ENCODE measurements around the gene ANKRD11.
"Not testable (repeated sequence)": the region's sequence is repeated elsewhere in the genome, so short reads cannot be mapped to it uniquely, and the experiment has no call there.

ANKRD11 gene

DNA sequence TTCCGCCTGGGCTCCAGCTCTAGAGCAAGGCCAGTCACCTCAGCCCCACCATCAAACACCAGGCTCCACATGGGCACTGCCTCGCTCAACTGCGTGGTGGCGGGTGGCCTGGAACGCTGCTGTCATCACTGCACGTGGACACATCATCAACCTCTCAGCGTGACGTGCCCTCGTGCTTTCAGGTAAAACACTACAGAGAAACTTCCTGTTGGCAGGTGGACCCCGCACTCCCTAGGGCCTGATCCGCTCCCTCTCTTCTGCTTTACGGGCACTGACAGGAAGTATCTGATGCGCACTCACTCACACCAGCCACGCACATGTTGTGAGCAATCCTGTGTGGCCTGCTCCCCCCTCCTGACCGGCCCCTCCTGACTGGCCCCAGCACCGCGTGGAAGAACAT, 87.4 kb downstream of the ANKRD11 start:
- no peak for DNase-seq (ENCODE audit: low read depth)

DNA sequence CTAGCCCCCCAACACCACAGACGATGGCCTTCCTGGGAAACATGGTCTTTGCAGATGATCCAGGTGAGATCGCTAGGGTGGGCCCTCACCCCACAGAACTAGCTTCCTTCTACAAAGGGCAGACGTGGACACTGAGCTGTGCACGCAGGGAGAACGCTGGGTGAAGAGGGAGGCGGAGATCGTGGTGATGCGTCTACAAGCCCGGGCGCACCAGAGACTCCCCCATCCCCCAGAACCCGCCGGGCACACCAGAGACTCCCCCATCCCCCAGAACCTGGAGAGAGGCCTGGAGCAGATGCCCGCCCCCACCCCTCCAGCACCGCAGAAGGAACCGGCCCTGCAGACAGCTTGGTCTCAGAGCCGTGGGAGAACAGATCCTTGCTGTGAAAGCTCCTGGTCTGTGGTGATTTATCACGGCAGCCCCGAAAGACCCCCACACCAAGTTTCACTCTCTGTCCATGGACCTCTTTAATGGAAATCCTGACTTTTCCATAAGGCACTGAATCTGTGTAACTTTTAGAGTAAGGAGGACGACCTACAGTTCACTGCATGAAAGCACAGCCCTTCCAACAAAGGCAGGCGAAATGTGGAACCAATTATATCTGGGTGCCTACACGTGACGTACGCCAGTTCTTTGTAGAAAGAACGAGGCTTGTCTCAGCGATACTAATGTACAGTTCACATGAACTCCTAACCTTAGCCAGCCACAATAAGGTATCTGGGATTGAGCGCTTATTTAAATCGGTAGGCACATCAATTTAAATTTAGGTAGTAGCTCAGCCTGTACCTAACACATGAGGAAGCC, 88.5 kb downstream of the ANKRD11 start:
- no peak for DNase-seq (ENCODE audit: low read depth)

DNA sequence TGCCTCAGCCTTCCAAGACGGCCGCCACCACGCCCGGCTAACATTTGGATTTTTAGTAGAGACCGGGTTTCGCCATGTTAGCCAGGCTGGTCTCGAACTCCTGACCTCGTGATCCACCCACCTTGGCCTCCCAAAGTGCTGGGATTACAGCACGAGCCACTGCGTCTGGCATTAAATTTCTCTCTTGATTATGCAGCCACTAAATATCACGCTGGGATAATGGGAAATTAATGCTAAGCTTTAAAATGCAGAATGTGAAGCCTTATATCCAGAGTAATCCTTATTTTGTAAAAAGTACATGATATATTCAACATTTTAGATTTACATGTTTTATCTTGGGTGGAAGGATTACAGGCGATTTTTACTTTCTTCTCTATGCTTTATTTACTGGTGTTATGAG, 89.2 kb downstream of the ANKRD11 start:
- no peak for DNase-seq (ENCODE audit: low read depth)

DNA sequence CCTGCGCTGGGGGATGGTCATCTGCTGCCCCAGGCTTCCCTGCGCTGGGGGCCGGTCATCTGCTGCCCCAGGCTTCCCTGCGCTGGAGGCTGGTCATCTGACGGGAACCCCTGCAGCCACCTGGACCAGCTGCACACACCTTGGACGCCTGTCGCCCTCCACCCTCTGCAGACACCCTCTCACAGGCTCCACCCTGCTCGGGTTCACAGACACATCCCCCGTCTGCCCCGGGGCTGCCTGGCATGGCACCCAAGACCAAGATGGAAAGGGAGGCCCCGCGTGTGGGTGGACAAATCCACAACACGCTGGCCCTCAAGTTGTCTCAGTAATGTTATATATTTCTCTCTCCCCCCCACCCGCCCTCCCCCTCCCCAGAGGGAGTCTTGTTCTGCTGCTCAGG, 89.6 kb downstream of the ANKRD11 start:
- DNase-seq (ENCODE audit: low read depth) = no peak

DNA sequence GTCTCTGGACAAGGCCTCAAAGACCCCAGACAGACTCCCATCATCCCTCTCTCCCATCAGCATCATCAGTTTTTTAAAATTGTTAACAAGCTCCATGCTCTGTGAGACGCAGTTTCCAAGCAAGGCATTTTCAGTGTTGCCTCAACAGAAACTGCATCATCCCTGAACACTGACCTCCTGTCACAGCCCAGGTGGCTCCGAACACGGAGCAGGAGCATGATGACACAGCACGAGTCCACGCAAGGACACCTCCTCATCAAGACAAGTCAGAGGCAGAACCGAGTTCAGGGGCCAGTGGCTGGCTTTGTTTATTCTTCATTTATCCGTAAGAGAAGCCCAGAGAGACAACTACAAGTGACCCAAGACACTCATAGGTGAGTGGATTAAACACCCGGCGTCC, 91.4 kb downstream of the ANKRD11 start:
- no peak for DNase-seq (ENCODE audit: low read depth)

DNA sequence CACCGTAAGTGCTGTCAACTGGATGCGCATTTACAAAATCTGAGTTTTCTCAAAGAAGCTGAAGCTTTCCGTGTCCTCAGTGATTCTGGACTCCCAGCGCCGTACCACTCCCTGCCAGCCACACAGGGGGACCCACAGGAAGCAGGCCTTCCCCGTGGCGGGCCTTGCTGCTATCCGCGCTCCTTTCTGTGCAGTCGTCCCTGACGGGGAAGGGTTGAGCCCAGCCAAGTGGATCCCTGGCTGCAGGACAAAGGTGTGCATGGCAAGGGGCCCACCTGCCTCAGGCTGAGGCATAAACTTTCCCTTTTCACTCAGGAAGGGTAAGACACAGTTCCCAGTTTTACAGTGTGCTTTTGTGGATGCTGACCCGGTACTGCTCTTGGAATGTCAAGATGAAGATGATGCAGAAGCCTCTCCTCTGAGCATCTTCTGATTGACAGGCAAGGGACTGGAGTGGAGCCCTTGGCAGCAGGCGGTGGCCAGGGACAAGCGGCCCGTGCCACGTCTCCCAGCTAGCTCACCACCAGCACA, 93.0 kb downstream of the ANKRD11 start:
- no peak for DNase-seq (ENCODE audit: low read depth)

DNA sequence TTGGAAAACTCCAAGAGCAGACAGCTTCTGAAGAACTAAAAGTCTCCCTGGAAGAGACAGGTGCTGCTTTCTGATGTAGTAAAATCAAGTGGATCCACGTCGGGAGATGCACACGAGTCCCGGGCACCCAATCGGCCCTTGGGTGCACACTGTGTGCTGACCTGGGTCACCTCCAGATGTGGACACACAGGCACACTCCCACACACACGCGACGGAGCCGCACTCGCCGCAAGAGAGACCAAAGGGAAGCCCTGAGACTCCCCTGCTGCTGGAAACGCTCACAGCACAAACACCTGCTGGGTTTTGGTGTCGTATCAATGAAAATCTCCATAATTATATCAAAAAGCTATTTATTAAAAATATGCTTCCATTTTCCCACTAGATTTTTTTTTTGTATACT, 94.2 kb downstream of the ANKRD11 start:
- no peak for DNase-seq (ENCODE audit: low read depth)

DNA sequence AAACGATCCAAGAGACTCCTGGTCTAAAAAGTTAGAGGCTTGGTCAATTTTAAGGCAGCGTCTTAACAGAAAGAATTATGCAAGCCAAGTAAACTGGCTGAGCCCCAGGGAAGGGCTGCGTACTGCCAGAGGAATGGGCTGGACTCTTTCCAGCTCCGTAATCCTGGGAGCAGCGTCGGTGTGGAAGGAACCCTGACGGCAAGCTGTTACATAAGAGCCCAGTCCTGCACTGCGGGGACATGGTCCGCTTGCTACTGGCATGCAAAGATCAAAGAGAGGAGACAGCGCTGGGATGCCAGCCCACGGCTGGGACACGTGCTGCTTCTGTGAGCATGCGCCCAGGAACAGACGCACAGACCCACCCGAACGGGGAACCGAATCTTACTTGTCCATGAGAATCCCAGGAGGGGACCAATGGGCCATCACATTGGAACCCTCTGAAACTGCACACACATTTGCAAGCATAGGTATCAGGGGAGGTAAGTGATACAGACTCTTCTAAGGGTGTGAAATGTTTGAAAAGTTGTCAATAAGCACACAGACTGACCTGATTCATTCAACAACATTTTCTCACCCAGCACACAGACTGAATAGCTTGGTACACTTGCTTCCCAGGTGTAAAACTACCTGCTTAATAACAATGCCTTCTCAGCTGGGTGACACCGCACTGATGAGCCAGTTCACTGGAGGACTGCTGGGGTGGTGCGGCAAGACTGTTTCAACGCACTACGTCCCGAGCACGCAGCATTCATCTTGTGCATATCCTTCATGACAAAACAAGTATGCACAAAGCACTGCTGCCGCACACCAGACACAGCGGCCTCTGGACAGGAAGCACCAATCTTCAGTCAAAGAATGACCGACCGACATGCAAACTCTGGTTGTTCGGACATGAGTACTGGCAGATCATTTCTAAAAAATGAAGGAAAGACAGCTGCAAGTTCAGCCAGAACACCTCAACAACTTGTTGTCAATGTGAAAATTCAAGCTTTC, 94.9 kb downstream of the ANKRD11 start:
- DNase-seq (ENCODE audit: low read depth) = no peak

DNA sequence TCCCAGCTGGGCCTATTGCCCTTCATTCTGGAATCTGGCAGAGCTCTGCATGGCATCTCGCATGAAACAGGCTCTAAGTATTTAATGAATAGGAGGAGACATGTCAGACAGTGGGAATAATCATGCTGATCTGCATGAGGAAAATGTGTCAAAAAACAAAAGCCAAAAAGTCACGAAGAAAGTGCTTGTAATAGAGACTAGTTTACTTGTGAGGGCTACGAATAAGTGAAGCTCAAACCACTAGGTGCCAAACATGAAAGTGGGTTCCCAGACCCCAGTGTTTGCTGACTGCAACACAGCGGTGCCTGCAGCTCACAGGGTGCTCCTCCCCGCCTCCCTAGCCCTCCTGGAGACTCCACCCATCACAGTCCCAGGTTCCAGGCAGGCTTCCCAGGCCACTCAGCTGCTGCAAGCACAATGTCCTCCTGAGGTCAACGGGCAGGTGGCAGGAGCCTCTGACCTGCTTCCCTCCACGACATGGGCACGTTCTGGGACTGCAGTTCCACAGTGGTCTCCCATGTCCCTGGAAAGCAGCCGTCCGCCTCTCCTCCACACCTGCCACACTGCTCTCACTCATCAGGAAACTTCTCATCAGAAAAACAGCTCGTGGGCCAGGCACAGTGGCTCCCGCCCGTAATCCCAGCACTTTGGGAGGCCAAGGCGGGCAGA, 96.5 kb downstream of the ANKRD11 start:
- DNase-seq (ENCODE audit: low read depth) = no peak

DNA sequence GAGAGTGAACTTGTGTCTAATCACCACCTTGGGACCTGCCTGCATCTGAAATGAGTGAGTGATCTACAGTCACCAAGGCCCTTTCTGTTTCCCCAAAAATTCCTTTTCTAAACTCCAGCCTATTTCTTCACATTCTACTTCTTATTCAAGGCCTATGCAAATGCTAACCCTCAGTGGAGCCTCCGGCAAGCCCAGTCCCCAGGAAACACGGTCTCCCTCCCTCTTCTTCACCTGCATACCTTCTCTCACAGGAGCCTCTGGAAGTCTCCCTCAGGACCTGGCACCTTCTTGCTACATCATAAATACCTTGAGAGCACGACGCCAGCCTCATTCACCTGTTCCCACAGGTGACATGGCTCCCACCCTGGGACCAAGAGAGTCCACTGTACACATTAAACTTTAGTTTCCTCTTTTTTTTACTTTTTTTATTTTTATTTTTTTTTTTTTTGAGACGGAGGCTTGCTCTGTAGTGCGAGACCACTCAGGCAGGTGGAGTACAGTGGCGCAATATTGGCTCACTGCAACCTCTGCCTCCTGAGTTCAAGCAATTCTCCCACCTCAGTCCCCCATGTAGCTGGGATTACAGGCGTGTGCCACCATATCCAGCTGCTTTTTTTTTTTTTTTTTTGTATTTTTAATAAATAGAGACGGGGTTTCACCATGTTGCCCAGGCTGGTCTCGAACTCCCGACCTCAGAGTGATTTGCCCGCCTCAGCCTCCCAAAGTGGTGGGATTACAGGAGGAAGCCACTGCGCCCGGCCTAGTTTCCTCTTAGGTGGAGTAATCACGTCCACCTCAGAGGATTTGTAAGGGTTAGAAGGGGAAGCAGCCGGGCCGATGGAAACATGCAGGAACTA, 97.3 kb downstream of the ANKRD11 start:
- no peak for DNase-seq (ENCODE audit: low read depth)

DNA sequence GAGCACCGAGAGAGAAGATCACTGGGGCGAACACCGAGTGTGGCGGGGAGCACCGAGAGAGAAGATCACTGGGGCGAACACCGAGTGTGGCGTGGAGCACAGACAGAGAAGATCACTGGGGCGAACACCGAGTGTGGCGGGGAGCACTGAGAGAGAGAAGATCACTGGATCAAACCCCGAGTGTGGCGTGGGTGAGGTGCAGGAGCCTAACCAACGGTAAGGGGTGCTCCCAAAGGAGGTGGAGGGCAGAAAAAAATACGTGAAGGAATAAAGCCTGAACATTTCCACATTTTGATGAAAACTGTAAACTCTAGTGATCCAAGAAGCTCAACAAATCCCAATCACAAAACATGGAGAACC, 100.2 kb downstream of the ANKRD11 start:
- DNase-seq (ENCODE audit: low read depth) = not testable (repeated sequence)

DNA sequence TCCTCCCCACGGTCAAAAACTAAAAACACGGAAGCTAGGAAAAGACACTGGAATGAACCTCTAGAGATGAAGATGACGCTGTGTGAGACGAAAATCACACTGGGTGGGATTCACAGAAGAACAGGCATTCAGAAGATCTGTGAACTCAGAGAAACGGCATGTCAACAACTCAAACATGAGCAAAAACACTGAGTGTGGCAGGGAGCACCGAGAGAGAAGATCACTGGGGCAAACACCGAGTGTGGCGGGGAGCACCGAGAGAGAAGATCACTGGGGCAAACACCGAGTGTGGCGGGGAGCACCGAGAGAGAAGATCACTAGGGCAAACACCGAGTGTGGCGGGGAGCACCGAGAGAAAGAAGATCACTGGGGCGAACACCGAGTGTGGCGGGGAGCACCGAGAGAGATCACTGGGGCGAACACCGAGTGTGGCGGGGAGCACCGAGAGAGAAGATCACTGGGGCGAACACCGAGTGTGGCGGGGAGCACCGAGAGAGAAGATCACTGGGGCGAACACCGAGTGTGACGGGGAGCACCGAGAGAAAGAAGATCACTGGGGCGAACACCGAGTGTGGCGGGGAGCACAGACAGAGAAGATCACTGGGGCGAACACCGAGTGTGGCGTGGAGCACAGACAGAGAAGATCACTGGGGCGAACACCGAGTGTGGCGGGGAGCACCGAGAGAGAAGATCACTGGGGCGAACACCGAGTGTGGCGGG, 100.7 kb downstream of the ANKRD11 start:
- not testable (repeated sequence) for DNase-seq (ENCODE audit: low read depth)

DNA sequence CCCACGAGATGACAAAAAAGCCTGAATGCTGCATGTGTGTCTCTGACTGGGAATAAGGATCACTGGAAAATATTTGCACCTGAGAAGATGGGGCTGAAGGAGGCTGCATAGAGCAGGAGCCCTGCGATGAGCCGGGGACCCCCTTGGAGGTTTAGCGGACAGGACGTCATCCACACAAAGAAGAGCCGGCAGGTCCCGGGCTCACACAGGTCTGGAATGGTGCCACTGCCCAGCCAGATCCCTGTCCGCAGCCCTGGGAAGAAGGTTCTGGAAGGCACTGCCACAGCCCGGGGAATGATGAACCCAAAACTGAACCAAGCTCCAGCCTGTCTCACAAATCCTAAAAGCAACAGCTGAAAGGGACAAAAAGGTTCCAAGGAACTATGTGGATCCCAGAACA, 101.8 kb downstream of the ANKRD11 start:
- no peak for DNase-seq (ENCODE audit: low read depth)

DNA sequence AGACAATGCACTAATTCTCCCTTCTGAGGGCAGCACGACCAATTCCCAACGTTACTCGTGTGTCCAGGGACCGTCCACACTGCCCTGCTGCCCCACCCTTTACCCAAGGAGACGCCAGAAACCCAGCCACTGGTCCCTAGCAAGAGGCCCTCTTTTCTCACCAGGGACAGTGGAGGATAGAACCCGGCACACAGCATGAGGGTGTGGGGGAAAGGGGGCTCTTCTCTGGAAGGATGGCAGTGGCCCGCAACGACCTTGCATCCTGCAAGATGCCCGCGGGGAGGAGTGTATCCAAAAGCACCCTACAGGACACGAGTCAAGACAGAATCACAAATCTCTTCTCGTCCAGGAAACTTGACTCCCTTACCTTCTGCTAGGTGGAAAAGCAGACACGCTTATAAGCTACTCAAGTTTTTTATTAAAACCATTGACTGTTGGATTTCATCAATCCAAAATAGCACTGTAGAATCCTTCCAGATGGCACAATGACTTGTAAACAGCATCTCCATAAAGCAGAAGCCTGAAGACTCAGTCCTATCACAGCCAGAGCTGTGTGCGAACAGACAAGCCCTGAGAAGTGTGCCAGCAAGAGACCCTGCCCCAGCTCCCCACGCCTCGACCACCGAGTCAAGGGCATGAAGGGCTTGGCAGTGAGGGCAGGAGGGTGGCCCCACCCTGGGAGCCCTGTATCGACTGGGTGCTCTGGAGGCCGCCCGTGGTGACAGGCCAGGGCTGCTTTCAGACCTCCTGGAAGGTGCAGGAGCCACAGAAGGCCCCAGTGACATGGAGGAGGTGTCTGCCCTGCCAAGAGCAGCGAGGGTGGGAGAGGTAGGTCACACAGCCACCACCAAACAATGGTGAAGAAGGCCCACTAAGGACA, 103.8 kb downstream of the ANKRD11 start:
- DNase-seq (ENCODE audit: low read depth) = no peak

DNA sequence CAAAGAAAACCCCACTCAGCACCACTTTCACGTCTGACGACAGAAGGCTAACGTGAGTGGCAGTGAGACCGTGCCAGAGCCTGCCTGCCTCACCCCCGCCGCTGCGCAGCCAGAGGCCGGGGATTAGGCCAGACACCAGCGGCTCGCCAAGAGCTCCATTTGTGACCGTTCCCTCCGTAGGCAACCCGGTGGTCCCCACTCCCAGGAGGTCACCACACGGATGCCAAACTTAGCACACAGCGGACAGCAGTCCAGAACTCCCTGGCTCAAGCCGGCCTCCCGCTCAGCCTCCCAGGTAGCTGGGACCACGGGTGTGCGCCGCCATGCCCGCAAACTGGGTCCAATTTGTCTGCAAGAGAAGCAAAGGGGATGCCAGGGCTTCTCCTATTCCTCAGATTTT, 104.6 kb downstream of the ANKRD11 start:
- no peak for DNase-seq (ENCODE audit: low read depth)

DNA sequence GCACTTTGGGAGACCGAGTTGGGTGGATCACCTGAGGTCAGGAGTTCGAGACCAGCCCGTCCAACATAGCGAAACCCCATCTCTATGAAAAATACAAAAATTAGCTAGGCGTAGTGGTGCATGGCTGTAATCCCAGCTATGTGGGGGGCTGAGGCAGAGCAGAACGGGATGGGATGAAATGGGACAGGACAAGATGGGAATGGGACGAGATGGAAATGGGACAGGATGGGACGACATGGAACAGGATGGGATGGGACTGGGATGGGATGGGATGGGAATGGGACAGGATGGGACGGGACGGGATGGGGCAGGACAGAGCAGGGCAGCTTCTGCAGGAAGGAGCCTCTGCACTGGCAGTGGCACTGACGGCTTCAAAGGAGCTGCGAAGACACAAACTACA, 106.1 kb downstream of the ANKRD11 start:
- no peak for DNase-seq (ENCODE audit: low read depth)

DNA sequence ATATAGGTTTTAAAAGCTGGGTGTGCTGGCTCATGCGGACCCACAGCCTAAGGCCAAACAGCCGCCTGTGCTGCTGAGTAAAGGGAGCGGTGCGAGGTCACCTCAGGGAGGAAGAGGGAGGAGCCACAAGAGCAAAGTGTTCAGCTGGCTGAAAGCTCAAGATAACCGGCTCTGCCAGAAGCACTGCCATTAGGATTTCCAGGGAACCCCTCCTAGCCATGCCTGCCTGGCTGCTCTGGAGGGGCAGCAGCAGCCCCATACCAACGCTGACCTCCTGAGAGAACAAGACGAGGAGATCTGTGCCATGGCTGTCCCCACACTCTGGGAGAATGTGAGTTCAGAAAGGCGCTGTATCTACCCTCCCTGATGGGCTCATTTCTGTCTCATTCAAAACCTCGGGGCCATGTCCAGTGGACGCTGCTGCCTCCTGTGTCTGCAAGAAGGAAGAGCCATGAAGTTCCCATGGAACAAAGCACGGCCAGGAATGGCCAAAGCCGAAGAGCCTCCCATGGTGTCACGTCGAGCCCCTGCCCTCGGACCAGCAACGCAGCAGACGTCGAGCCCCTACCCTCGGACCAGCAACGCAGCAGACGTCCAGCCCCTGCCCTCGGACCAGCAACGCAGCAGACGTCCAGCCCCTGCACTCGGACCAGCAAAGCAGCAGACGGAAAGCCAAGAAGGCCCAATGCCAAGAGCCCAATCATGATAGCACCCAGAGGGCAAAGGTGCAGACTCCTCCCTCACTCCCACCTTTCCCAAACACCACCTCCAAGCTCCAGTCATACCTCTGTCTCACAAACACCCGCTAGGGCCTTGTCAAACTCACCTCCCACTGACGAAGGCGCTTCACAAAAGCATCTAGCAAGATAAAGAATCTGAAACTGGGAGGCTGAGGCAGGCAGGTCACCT, 107.0 kb downstream of the ANKRD11 start:
- DNase-seq (ENCODE audit: low read depth) = no peak

DNA sequence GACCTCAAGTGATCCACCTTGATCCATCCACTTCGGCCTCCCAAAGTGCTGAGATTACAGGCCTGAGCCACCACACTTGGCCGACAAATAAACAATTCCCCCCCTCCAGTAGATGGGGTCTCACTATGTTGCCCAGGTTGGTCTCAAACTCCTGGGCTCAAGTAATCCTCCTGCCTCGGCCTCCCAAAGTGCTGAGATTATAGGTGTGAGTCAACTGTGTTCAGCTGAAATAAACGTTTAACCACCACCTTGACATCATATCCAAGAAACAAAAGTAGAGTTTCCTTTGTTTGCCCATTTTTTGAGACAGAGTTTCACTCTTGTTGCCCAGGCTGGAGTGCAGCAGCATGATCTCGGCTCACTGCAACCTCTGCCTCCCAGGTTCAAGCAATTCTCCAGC, 107.8 kb downstream of the ANKRD11 start:
- DNase-seq (ENCODE audit: low read depth) = not testable (repeated sequence)

DNA sequence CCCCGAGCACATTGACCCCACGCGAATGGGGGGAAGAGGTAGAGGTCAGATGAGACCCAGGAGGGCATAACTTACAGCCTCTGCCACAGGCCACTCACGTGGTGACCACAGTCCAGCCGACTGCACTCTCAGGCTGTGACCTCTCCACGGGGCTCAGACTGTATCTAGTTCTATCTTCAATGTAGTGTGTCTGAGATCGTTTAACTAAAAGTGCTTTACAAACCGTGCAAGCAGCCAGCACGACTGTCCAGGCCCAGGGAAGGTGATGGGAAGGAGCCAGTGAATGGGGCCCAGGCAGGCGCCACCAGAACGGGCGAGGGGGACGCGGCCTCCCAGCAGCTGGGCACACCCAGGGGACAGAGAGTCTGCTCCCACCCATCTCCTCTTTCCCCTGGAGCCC, 108.6 kb downstream of the ANKRD11 start:
- DNase-seq (ENCODE audit: low read depth) = no peak

Measured in stimulated activated CD8-positive, alpha-beta memory T cell treated with anti-CD3 and anti-CD28 coated beads, Interleukin-12 subunit alpha, Interleukin-12 subunit beta, amount 100 ng/mL, for 1 hour (primary cell).